Colonic mucosa (tissue), 4 donors: ENCODE measurements around the gene ZNF80. TPM values are rescaled to one million over a fixed set of nuclear protein-coding genes. Genes with fewer than 3 reads are reported as not detected.
A peak's percentile ranks its signal among the peaks of the same experiment; 100 is the strongest.

Experiments used
- DNase-seq: peaks from one replicate; pipeline ENCODE4 v3.0.0-alpha.2; 2020
- H3K27ac ChIP-seq: fragments of 200-600 bp; one replicate; pipeline ENCODE4 v1.8.0; 2021
- H3K27me3 ChIP-seq: fragments of 200-600 bp; one replicate; pipeline ENCODE4 v1.8.0; 2021
- H3K36me3 ChIP-seq: fragments of 200-600 bp; one replicate; pipeline ENCODE4 v1.8.0; 2021
- H3K4me1 ChIP-seq: fragments of 200-600 bp; one replicate; pipeline ENCODE4 v1.8.0; 2021; ENCODE audit warnings: mild to moderate bottlenecking
- H3K4me3 ChIP-seq: fragments of 200-600 bp; one replicate; pipeline ENCODE4 v1.8.0; 2021
- H3K9ac ChIP-seq, 2 donors: one replicate each; pipeline ENCODE4 v1.7.0; 2013; ENCODE audit warnings: control low read depth in 2 of 2, low read depth in 2 of 2, low read length in 2 of 2
- H3K9me3 ChIP-seq: fragments of 200-600 bp; one replicate; pipeline ENCODE4 v1.8.0; 2021
- CTCF ChIP-seq: fragments of 200-600 bp; IDR thresholded peaks from one replicate; pipeline ENCODE4 v1.8.0; 2022; ENCODE audit warnings: antibody characterized with exemption, mild to moderate bottlenecking
- intact Hi-C: fragments of 100-400 bp; cut with DNase I; formaldehyde crosslinking; loops from one replicate; pipeline ENCODE4 v1.14.1; 2022
- total RNA-seq, 2 donors: library from RNA; stranded (reverse); fragmentation: NEBNext Ultra II Directional in 1 of 2; extraction: Animal tissue kit (Norgen Biotek cat#: 25700) in 1 of 2; gene quantifications; one replicate each; pipeline ENCODE4 v1.2.1, GENCODE V29; 2021
- donor health status: healthy.
- donor health status: DM: no; HTN: no; CAD: no.
- donor health status: DM: no; HTN: no; CAD: no.

The ZNF80 gene
- total RNA-seq, 2 donors from 2014 or later = not detected

DNA sequence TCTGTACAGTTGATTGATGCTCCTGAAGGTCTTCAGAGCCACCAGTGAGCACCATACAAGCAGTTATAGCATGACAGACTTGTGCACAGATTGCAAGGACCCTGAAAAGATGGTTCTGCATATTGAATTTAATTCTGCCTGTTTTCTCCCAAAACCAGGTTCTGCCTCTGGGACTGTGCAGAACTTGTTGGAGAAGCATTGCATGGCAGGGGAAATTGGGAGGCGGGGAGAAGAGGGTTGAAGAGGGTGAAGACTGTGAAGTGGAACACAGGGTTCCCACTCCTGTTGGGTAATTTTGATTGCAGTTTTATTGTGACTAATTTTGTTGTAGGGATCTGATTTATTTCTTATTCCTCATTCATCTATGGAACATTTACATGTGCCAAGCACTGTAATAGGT lies 10.3 kb downstream of the ZNF80 start:
- Histone ChIP-seq H3K4me1 (no peaks in the 10 kb centered on the region), H3K27me3 (no peaks in the 10 kb centered on the region), H3K27ac (no peak overlapping the region), H3K36me3 (no peaks in the 10 kb centered on the region), H3K9ac (no peak overlapping the region), H3K4me3 (no peak overlapping the region), H3K9me3 (no peaks in the 10 kb centered on the region)
- TF ChIP-seq CTCF = no peak
- no peak for DNase-seq
- intact Hi-C loops = no loop called here

- TF ChIP-seq CTCF = no peak
- Histone ChIP-seq H3K36me3 (no peaks in the 10 kb centered on the region), H3K27ac (no peak overlapping the region), H3K9ac (no peak overlapping the region), H3K9me3 (no peaks in the 10 kb centered on the region), H3K27me3 (no peaks in the 10 kb centered on the region), H3K4me1 (no peaks in the 10 kb centered on the region), H3K4me3 (no peak overlapping the region)
- intact Hi-C loops = no loop called here
- DNase-seq = no peak
These were observed 11.1 kb downstream of the ZNF80 start for GRCh38 chr3:114226313-114226712.

- Histone ChIP-seq H3K27ac (peak overlapping the region; percentile 7), H3K4me1 (no peaks in the 10 kb centered on the region), H3K9me3 (no peaks in the 10 kb centered on the region), H3K27me3 (no peaks in the 10 kb centered on the region), H3K36me3 (no peaks in the 10 kb centered on the region), H3K4me3 (no peak overlapping the region), H3K9ac (no peak overlapping the region)
- DNase-seq = no peak
- no peak for TF ChIP-seq CTCF
- intact Hi-C loops = no loop called here
These were observed 14.2 kb downstream of the ZNF80 start for GRCh38 chr3:114223143-114223542.

DNA sequence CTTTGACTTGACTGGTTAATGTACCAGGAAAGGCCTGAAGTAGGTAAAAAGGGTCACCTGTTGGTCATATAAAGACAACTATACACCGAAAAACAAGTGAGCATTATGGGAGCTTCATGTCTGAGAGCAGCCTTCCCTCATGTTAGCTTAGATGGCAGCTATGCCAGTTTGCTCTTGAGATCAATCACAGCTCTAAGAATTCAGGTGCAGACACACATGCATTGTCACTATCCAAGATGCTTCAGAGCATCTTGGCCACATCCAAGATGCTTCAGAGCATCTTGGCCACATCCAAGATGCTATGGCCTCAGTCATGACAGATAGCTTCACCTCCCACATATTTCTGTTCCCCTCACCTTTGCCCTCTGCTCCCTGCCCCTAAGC lies 15.5 kb downstream of the ZNF80 start:
- no peak for DNase-seq
- H3K4me1 ChIP-seq = no peaks in the 10 kb centered on the region
- no peaks in the 10 kb centered on the region for H3K36me3 ChIP-seq
- H3K27me3 ChIP-seq = no peaks in the 10 kb centered on the region
- no peak overlapping the region for H3K9ac ChIP-seq
- H3K9me3 ChIP-seq = no peaks in the 10 kb centered on the region
- peak overlapping the region; percentile 32 for H3K27ac ChIP-seq
- TF ChIP-seq CTCF = no peak
- intact Hi-C loops = no loop called here
- H3K4me3 ChIP-seq = no peak overlapping the region

DNA sequence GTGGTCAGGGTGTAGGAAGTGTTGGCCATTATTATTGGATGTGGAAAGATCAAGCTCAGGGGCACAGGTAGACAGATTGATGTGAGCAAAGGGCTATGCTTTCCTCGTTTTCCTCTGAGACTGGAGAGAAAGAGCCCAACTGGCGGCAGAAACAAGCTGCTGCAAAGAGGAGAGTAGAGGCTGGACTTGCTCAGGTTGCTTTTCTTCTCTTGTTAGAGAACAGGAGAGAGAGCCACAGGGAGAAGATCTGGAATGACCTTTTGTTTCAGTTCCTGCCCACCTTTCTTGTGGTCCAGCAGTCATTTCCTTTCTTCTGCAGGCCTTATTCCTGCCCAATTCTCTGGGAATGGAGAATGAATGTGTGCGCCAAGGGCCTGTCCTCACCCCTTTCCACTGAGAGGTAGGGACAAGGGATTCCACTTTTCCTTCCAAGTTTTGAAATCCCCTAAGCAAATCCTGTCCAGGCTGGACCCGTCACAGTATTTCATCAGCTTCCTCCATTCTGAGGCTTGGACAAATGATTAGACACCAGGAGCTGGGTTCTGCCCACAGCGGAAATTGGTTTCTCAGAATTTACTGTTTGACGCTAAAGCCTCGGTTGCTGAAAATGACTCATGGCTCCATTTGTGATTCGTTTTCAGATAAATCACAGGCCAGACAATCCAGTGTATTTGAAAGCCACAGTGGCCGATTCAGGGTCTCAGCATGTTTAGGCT lies 16.1 kb downstream of the ZNF80 start:
- Histone ChIP-seq H3K4me3 (no peak overlapping the region), H3K4me1 (no peaks in the 10 kb centered on the region), H3K36me3 (no peaks in the 10 kb centered on the region), H3K27me3 (no peaks in the 10 kb centered on the region), H3K9me3 (no peaks in the 10 kb centered on the region), H3K27ac (no peak overlapping the region), H3K9ac (no peak overlapping the region)
- no peak for TF ChIP-seq CTCF
- intact Hi-C loops = no loop called here
- no peak for DNase-seq
